Fibroblast of lung (primary cell): ENCODE measurements around the gene FBF1. TPM values are rescaled to one million over a fixed set of nuclear protein-coding genes. Genes with fewer than 3 reads are reported as not detected.
A peak's percentile ranks its signal among the peaks of the same experiment; 100 is the strongest.

ENCODE experiments used
- DNase-seq, 2 donors: peaks; one replicate each; pipeline versions ENCODE4 v3.0.0 to v3.0.0-alpha.2; 2010; ENCODE audit warnings: low read depth in 2 of 2
- H2AFZ ChIP-seq: 2 replicates; pipeline ENCODE4 v1.5.1; 2012; ENCODE audit warnings: low read length, control low read depth, inconsistent platforms
- H3K27ac ChIP-seq: 2 replicates; pipeline ENCODE4 v1.5.1; 2011; ENCODE audit warnings: low read length, control low read depth; ENCODE audit not compliant: insufficient read depth
- H3K27me3 ChIP-seq: 2 replicates; pipeline ENCODE4 v1.5.1; 2011; ENCODE audit warnings: mild to moderate bottlenecking, low read length; ENCODE audit not compliant: control insufficient read depth, insufficient read depth
- H3K36me3 ChIP-seq: 2 replicates; pipeline ENCODE4 v1.5.1; 2011; ENCODE audit warnings: low read length; ENCODE audit not compliant: control insufficient read depth, insufficient read depth
- H3K4me1 ChIP-seq: 2 replicates; pipeline ENCODE4 v1.5.1; 2011; ENCODE audit warnings: low read length; ENCODE audit not compliant: control insufficient read depth, insufficient read depth; ENCODE audit errors: extremely low read depth
- H3K4me2 ChIP-seq: 2 replicates; pipeline ENCODE4 v1.5.1; 2011; ENCODE audit warnings: low read length, control low read depth; ENCODE audit not compliant: insufficient read depth; ENCODE audit errors: extremely low read depth
- H3K4me3 ChIP-seq, 4 experiments: fragments of 200-600 bp in 1 of 4; sonication (generic) in 1 of 4; replicated peaks in 1 of 4; 2 replicates each; pipeline ENCODE4 v1.5.1; 2011 to 2016; ENCODE audit warnings: low read length in 4 of 4, low read depth in 3 of 4, mild to moderate bottlenecking in 3 of 4, control low read depth in 2 of 4, inconsistent platforms in 1 of 4, mixed read lengths in 1 of 4; ENCODE audit not compliant: insufficient read depth in 1 of 4; ENCODE audit errors: control extremely low read depth in 1 of 4
- H3K79me2 ChIP-seq: 2 replicates; pipeline ENCODE4 v1.5.1; 2012; ENCODE audit warnings: mild to moderate bottlenecking, low read length, inconsistent platforms; ENCODE audit not compliant: control insufficient read depth, insufficient read depth
- H3K9ac ChIP-seq: 2 replicates; pipeline ENCODE4 v1.5.1; 2011; ENCODE audit warnings: mild to moderate bottlenecking, low read length, control low read depth; ENCODE audit not compliant: insufficient read depth
- H3K9me3 ChIP-seq: 2 replicates; pipeline ENCODE4 v1.5.1; 2012; ENCODE audit warnings: low read depth, low read length; ENCODE audit not compliant: control insufficient read depth, insufficient read depth
- H4K20me1 ChIP-seq: 2 replicates; pipeline ENCODE4 v1.5.1; 2011; ENCODE audit warnings: low read length; ENCODE audit not compliant: control insufficient read depth, insufficient read depth; ENCODE audit errors: extremely low read depth
- EZH2 ChIP-seq: IDR thresholded peaks from 2 replicates; pipeline ENCODE4 v1.5.1; 2012; ENCODE audit warnings: low read length, control low read depth, mild to moderate bottlenecking; ENCODE audit errors: missing control alignments
- polyA plus RNA-seq, 2 donors: library from polyadenylated mRNA; depleted of rRNA in 1 of 2; stranded (reverse) in 1 of 2; unstranded in 1 of 2; fragments of >200 nt; gene quantifications; 2 replicates each; pipeline ENCODE4 v1.2.1, GENCODE V29; 2011 to 2012; ENCODE audit warnings: missing spikeins in 1 of 2
- total RNA-seq: library from RNA; depleted of rRNA; stranded (reverse); fragments of >200 nt; gene quantifications from 2 replicates; pipeline ENCODE4 v1.2.1, GENCODE V29; 2014
- TF ChIP-seq, protein P1 (sequence below), 2 donors: IDR thresholded peaks in 1 of 2; conservative IDR thresholded peaks in 1 of 2; 1 replicate in 1 of 2; 2 replicates in 1 of 2; pipeline ENCODE4 v1.5.1; 2011 to 2012; ENCODE audit warnings: low read length in 2 of 2, control low read depth in 1 of 2, inconsistent platforms in 1 of 2, low read depth in 1 of 2, mild to moderate bottlenecking in 1 of 2

The FBF1 gene
- total and polyA plus RNA-seq, 2 donors (not counting 1 experiment from before 2014, with no cell fraction given), result 1.6 to 11.2 TPM

DNA sequence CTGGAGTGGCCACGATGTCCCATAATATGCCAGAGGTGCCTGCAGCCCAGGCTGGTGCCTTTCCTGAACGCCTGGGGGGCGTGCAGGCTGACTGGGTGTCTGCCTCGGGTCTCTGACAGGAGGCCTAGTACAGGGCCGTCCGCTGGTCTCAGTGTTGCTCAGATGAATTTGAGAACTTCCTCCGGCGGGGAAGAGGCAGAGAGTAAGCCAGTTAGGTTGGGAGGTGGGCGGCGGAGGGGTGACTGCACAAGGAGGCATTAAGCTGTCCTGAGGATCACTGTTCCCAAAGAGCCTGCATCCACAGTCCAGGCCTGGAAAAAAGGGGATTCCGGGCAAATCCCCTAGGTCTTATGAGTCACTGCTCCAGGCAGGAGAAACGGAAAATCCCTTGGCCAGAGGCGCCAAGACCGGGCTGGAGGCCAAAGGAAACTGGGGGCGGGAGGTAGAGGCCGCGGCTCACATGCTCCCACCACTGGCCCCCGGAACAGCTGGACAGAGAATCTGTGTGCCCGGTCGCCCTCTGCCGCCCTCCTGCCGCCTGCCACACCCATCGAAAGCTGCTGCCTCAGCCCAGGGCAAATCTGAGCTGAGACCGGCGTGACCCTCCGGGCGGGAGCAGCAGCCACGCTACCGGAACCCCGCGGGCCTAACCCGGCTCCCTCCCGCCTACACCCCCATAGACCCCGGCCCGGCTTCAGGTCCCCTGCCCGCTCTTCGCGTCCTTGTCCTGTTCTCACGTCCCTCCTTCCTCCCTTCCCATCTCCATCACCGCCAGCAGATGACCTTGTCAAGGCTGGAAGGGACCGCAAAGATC, 63.7 kb downstream of the FBF1 start:
- no peak for TF ChIP-seq EZH2
- TF ChIP-seq, protein P1, sequence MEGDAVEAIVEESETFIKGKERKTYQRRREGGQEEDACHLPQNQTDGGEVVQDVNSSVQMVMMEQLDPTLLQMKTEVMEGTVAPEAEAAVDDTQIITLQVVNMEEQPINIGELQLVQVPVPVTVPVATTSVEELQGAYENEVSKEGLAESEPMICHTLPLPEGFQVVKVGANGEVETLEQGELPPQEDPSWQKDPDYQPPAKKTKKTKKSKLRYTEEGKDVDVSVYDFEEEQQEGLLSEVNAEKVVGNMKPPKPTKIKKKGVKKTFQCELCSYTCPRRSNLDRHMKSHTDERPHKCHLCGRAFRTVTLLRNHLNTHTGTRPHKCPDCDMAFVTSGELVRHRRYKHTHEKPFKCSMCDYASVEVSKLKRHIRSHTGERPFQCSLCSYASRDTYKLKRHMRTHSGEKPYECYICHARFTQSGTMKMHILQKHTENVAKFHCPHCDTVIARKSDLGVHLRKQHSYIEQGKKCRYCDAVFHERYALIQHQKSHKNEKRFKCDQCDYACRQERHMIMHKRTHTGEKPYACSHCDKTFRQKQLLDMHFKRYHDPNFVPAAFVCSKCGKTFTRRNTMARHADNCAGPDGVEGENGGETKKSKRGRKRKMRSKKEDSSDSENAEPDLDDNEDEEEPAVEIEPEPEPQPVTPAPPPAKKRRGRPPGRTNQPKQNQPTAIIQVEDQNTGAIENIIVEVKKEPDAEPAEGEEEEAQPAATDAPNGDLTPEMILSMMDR (conservative IDR thresholded peaks at IDR 0.05 in 1 of 2, IDR thresholded peaks at IDR 0.05 in 1 of 2; ENCODE audit: low read depth in 1 of 2, low read length in 2 of 2), result peak in 1 of 2 donors; percentile 6
- Histone ChIP-seq H2AFZ (peak overlapping the region; percentile 3), H3K4me3 (peak overlapping the region; percentile 32 to 68 (median 45)), H3K27ac (peak overlapping the region; percentile 76), H3K9me3 (no peaks in the 10 kb centered on the region), H3K4me2 (peak overlapping the region; percentile 73), H3K9ac (peak overlapping the region; percentile 58), H3K4me1 (peaks cover 27% of the 10 kb centered on the region), H3K36me3 (no peaks in the 10 kb centered on the region), H3K79me2 (no peaks in the 10 kb centered on the region), H3K27me3 (peaks cover 7% of the 10 kb centered on the region), H4K20me1 (no peaks in the 10 kb centered on the region)
- DNase-seq, result peak; percentile 93 to 94

DNA sequence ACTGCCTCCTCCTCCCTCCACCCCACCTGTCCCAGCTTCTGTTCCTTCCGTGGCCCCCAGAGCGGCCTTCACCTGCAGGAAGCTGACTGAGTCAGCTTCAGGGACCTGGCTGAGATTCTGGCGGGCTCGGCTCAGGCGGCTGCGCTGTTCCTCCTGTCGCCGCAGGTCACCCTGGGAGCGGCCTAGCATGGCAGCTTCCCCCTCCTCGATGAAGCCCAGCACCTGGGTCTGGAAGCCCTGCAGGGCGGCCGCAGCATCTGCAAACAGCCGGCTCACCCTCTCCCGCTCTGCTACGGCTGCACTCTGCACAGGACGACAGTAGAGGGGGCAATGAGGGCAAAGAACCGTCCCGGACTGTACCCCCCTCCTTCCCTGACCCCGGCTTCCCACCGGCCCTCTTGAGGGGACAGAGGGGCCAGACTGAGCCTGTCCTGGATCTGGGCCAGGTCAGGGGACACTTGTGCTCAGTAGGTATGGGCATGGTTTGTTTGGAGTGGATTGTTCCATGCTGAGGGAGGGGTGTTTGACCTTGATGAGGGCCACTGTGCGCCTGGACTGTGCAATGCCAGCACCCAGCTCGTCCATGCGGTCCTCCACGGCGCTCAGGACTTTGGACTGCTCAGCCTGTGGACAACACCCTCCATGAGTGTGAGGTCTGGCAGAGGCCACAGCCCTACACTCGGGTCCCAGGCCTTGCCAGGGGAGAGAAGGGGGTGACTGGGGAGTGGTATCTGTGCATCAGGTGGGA, 64.5 kb downstream of the FBF1 start:
- TF ChIP-seq EZH2, result no peak
- TF ChIP-seq, protein P1 (conservative IDR thresholded peaks at IDR 0.05 in 1 of 2, IDR thresholded peaks at IDR 0.05 in 1 of 2; ENCODE audit: low read depth in 1 of 2, low read length in 2 of 2), result peak in 1 of 2 donors; percentile 17
- Histone ChIP-seq H4K20me1 (no peaks in the 10 kb centered on the region), H3K4me1 (peaks cover 27% of the 10 kb centered on the region), H3K9ac (peak overlapping the region; percentile 40), H3K9me3 (no peaks in the 10 kb centered on the region), H3K79me2 (no peaks in the 10 kb centered on the region), H3K36me3 (no peaks in the 10 kb centered on the region), H3K27me3 (peaks cover 6% of the 10 kb centered on the region), H3K4me3 (peak overlapping the region; percentile 26 to 68 (median 45)), H3K27ac (peak overlapping the region; percentile 76), H2AFZ (no peak overlapping the region), H3K4me2 (peak overlapping the region; percentile 73)
- no peak for DNase-seq

DNA sequence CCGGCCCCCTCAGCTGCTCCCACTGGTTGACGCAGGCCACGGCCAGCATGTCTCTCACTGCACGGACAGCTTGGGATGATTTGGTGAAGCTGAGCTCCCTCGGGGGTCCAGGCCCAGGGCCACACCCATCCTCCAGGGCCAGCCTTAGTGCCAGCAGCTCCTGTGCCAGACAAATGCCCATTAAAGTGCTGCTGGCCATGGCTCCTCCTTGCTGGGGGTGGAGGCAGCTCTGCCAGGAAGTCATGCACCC, 65.0 kb downstream of the FBF1 start:
- Histone ChIP-seq H3K79me2 (no peaks in the 10 kb centered on the region), H4K20me1 (no peaks in the 10 kb centered on the region), H3K36me3 (no peaks in the 10 kb centered on the region), H3K4me1 (peaks cover 27% of the 10 kb centered on the region), H3K4me3 (no peak overlapping the region), H3K27me3 (peaks cover 3% of the 10 kb centered on the region), H3K27ac (no peak overlapping the region), H3K9me3 (no peaks in the 10 kb centered on the region), H3K9ac (no peak overlapping the region), H2AFZ (no peak overlapping the region), H3K4me2 (no peak overlapping the region)
- TF ChIP-seq, protein P1 (conservative IDR thresholded peaks at IDR 0.05 in 1 of 2, IDR thresholded peaks at IDR 0.05 in 1 of 2; ENCODE audit: low read depth in 1 of 2, low read length in 2 of 2), result no peak
- no peak for TF ChIP-seq EZH2
- no peak for DNase-seq
